H1 (cell line): Measurements from ENCODE around the gene OBI1. TPM values are rescaled to one million over a fixed set of nuclear protein-coding genes. Genes with fewer than 3 reads are reported as not detected.

ENCODE experiments used
- CBX5 ChIP-seq: fragments of 300-800, 300-1000 bp; sonication (generic); IDR thresholded peaks from 2 replicates; pipeline ENCODE4 v1.7.1; 2016; ENCODE audit warnings: antibody characterized with exemption, low read length, low read depth
- CHD7 ChIP-seq: fragments of 300-600 bp; sonication (generic); IDR thresholded peaks from 2 replicates; pipeline ENCODE4 v1.7.1; 2012; ENCODE audit warnings: low read length, moderate library complexity, mild to moderate bottlenecking, inconsistent platforms; ENCODE audit not compliant: insufficient replicate concordance
- JUND ChIP-seq: IDR thresholded peaks from 2 replicates; pipeline ENCODE4 v1.6.1; 2011; ENCODE audit warnings: mild to moderate bottlenecking, improper control_type of control experiment, low read length
- KDM1A ChIP-seq: fragments of 200-600, 300-600 bp; sonication (generic); IDR thresholded peaks from 2 replicates; pipeline ENCODE4 v1.7.1; 2016; ENCODE audit warnings: mild to moderate bottlenecking, low read length, borderline replicate concordance
- KDM5A ChIP-seq: fragments of 200-600 bp; IDR thresholded peaks from 2 replicates; pipeline ENCODE4 v1.7.1; 2012; ENCODE audit warnings: mild to moderate bottlenecking, low read length, inconsistent platforms, mixed read lengths
- MAFK ChIP-seq: IDR thresholded peaks from 2 replicates; pipeline ENCODE4 v1.6.1; 2012; ENCODE audit warnings: low read depth, mild to moderate bottlenecking, improper control_type of control experiment, low read length
- POU5F1 ChIP-seq: IDR thresholded peaks from 2 replicates; pipeline ENCODE4 v1.6.1; 2011; ENCODE audit warnings: low read depth, mild to moderate bottlenecking, low read length, moderate library complexity
- RXRA ChIP-seq: IDR thresholded peaks from 2 replicates; pipeline ENCODE4 v1.6.1; 2011; ENCODE audit warnings: low read depth, mild to moderate bottlenecking, low read length, moderate library complexity; ENCODE audit not compliant: insufficient read depth
- SIRT6 ChIP-seq: IDR thresholded peaks from one replicate; pipeline ENCODE4 v1.7.1; 2012; ENCODE audit warnings: low read length, inconsistent platforms
- SP2 ChIP-seq: IDR thresholded peaks from 2 replicates; pipeline ENCODE4 v1.6.1; 2012; ENCODE audit warnings: mild to moderate bottlenecking, low read length, inconsistent platforms
- TAF7 ChIP-seq: optimal IDR thresholded peaks from 2 replicates; pipeline ENCODE3; 2011; ENCODE audit warnings: low read depth, mild to moderate bottlenecking, inconsistent platforms, low read length, moderate library complexity, borderline replicate concordance
- TBP ChIP-seq: IDR thresholded peaks from 2 replicates; pipeline ENCODE4 v1.6.1; 2011; ENCODE audit warnings: low read depth, low read length, improper control_type of control experiment
- YY1 ChIP-seq: IDR thresholded peaks from 2 replicates; pipeline ENCODE4 v1.6.1; 2011; ENCODE audit warnings: low read depth, mild to moderate bottlenecking, low read length
- ZNF274 ChIP-seq: IDR thresholded peaks from 2 replicates; pipeline ENCODE4 v1.7.0; 2012; ENCODE audit warnings: low read length, borderline replicate concordance; ENCODE audit errors: extremely low read depth
- polyA plus RNA-seq, 7 experiments: library from polyadenylated mRNA; depleted of rRNA in 3 of 7; stranded (reverse) in 5 of 7; unstranded in 2 of 7; fragments of >200 nt in 5 of 7; fragments of 200-250 nt in 2 of 7; gene quantifications; 1 replicate in 5 of 7; 2 replicates in 1 of 7; 4 replicates in 1 of 7; pipeline versions ENCODE4 v1.2.1 to v1.2.3, GENCODE V29; 2011 to 2013; ENCODE audit warnings: missing spikeins in 2 of 7, mixed read lengths in 2 of 7
- total RNA-seq: library from RNA; stranded (reverse); fragmentation: NEBNext Ultra II Directional; extraction: Animal tissue kit (Norgen Biotek cat#: 25700); gene quantifications from 2 replicates; pipeline ENCODE4 v1.2.1, GENCODE V29; 2021

The OBI1 gene
- total and polyA plus RNA-seq, 2 of the 8 experiments (the other 6 are each of a cell fraction or from before 2014, with no cell fraction given), result 7.1 to 14.3 TPM

GRCh38 chr13:78630511-78630910, 28.4 kb downstream of the OBI1 start (continued):
- TF ChIP-seq CHD7, result no peak
- no peak for TF ChIP-seq POU5F1
- TF ChIP-seq MAFK, result no peak
- no peak for TF ChIP-seq KDM5A
- no peak for TF ChIP-seq YY1
- no peak for TF ChIP-seq JUND
- no peak for TF ChIP-seq TAF7
- no peak for TF ChIP-seq KDM1A
- no peak for TF ChIP-seq RXRA
- no peak for TF ChIP-seq TBP
- no peak for TF ChIP-seq CBX5
- TF ChIP-seq SP2, result no peak
- no peak for TF ChIP-seq SIRT6
- no peak for TF ChIP-seq ZNF274
